Astrocyte of the cerebellum (primary cell): ENCODE results near the gene ZNF765.
"Not testable (repeated sequence)": the region's sequence is repeated elsewhere in the genome, so short reads cannot be mapped to it uniquely, and the experiment has no call there.

ENCODE experiments used
- DNase-seq: peaks from one replicate; pipeline ENCODE4 v3.0.0-alpha.2; 2011; ENCODE audit warnings: low read depth
- H3K4me3 ChIP-seq: 2 replicates; pipeline ENCODE4 v1.5.1; 2011; ENCODE audit warnings: mild to moderate bottlenecking, low read depth, low read length, moderate library complexity
- in situ Hi-C: cut with HindIII; loops from 2 replicates; pipeline ENCODE4 v1.10.0; 2017; ENCODE audit warnings: low sequenced_read_pairs
- TF ChIP-seq, protein P1 (sequence below): IDR thresholded peaks from 2 replicates; pipeline ENCODE4 v1.5.1; 2012; ENCODE audit warnings: low read length, low read depth, moderate library complexity, mild to moderate bottlenecking; ENCODE audit errors: missing control alignments

ZNF765 gene

DNA sequence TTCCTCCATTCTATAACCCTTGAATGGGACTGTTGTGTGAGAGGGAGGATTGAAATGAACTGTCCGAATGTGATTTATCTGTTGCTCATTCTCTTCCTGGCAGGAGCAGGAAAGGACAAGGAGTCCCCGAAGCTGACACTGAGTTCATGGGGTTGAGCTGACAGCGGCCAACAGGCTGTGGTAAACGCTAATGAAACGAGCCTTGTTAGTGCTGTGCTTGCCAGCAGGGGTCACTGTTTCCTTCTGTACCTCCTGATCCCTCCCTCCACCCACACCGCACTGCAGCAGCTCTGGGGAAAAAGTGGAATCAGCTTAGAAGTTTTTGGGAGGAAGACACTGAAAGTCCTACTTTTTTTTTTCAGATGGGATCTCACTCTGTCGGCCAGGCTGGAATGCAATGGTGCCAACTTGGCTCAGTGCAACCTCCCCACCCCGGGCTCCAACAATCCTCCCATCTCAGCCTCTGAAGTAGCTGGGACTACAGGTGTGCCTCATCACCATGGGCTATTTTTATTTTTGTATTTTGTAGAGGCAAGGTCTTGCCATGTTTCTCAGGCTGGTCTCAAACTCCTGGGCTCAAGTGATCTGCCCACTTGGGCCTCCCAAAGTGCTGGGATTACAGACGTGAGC, 30.1 kb downstream of the ZNF765 start:
- DNase-seq, result peak; percentile 13
- TF ChIP-seq, protein P1, sequence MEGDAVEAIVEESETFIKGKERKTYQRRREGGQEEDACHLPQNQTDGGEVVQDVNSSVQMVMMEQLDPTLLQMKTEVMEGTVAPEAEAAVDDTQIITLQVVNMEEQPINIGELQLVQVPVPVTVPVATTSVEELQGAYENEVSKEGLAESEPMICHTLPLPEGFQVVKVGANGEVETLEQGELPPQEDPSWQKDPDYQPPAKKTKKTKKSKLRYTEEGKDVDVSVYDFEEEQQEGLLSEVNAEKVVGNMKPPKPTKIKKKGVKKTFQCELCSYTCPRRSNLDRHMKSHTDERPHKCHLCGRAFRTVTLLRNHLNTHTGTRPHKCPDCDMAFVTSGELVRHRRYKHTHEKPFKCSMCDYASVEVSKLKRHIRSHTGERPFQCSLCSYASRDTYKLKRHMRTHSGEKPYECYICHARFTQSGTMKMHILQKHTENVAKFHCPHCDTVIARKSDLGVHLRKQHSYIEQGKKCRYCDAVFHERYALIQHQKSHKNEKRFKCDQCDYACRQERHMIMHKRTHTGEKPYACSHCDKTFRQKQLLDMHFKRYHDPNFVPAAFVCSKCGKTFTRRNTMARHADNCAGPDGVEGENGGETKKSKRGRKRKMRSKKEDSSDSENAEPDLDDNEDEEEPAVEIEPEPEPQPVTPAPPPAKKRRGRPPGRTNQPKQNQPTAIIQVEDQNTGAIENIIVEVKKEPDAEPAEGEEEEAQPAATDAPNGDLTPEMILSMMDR, result peak; percentile 55
- H3K4me3 ChIP-seq, result no peak overlapping the region
- in situ Hi-C loops, result no loop called here

- peak; percentile 70 for DNase-seq
- TF ChIP-seq, protein P1, result peak; percentile 38
- in situ Hi-C loops, result loop anchor here (5.0 kb wide), 1 partner anchor 91 kb away; no protein-coding TSS in a partner anchor
- peak within 1 kb of the TSS; percentile 74 for H3K4me3 ChIP-seq
Measured at GRCh38 chr19:53431399-53432087, 36.6 kb downstream of the ZNF765 start, which contains the start of gene ZNF761. TSS of gene ZNF761 (plus strand) at chr19:53431984. CDS start at chr19:53447269, 15,285 bp downstream.

- DNase-seq, result no peak
- in situ Hi-C loops, result loop anchor here (5.0 kb wide), 1 partner anchor 90 kb away; no protein-coding TSS in a partner anchor
Measured at GRCh38 chr19:53432088-53432661, 37.2 kb downstream of the ZNF765 start.

GRCh38 chr19:53443809-53444208, 48.9 kb downstream of the ZNF765 start:
- DNase-seq, in situ Hi-C loops, H3K4me3 ChIP-seq: not testable (repeated sequence)

More at GRCh38 chr19:53432088-53432661, 37.2 kb downstream of the ZNF765 start:
- peak overlapping the region; percentile 74 for H3K4me3 ChIP-seq
- TF ChIP-seq, protein P1, result no peak

GRCh38 chr19:53447196-53447595, 52.2 kb downstream of the ZNF765 start:
- H3K4me3 ChIP-seq, in situ Hi-C loops, DNase-seq: not testable (repeated sequence)

- TF ChIP-seq, protein P1, result no peak
- no peak for DNase-seq
- in situ Hi-C loops, result no loop called here
- no peak overlapping the region for H3K4me3 ChIP-seq
Measured at GRCh38 chr19:53455828-53456227, 60.9 kb downstream of the ZNF765 start.

DNA sequence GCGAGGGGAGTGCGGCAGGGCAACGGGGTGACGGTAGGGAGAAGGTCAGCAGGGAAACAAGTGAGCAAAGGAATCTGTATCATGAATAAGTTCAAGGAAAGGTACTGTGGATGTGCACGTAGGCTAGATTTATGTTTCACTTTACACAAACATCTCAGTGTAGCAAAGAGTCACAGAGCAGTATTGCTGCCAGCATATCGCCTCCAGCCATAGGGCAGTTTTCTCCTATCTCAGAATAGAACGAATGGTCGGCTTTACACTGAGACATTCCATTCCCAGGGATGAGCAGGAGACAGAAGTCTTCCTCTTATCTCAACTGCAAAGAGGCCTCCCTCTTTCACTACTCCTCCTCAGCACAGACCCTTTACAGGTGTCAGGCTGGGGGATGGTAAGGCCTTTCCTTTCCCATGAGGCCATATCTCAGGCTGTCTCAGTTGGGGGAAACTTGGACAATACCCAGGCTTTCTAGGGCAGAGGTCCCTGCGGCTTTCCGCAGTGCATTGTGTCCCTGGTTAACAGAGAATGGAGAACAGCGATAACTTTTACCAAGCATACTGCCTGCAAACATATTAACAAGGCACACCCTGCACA, 65.3 kb downstream of the ZNF765 start:
- DNase-seq, in situ Hi-C loops: not testable (repeated sequence)

DNA sequence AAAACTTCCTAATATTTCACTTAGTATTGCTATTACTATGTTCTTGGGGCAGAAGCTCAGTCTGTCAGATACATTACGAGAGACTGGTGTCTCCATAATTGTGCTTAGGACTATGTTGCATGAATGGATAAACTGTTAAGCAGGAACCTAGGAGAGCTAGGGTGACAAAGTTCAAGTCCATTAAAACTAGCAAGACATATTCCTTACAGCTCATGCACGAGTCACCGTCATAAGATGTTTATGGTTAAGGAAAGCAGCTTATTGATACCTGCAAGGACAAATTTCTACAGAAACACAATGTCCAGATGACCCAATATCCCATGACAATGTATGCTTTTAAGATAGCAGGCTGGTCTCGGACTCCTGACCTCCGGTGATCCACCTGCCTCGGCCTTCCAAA, 66.9 kb downstream of the ZNF765 start:
- TF ChIP-seq, protein P1, result no peak
- no peak overlapping the region for H3K4me3 ChIP-seq
- in situ Hi-C loops, result no loop called here
- no peak for DNase-seq

More for the DNA sequence above, 65.3 kb downstream of the ZNF765 start:
- H3K4me3 ChIP-seq, result not testable (repeated sequence)
